PC-9 (cell line): Measurements from ENCODE around the gene ERAP2. TPM values are rescaled to one million over a fixed set of nuclear protein-coding genes. Genes with fewer than 3 reads are reported as not detected.
A peak's percentile ranks its signal among the peaks of the same experiment; 100 is the strongest.
"Not testable (repeated sequence)": the region's sequence is repeated elsewhere in the genome, so short reads cannot be mapped to it uniquely, and the experiment has no call there.

Source experiments
- BruUV-seq: library from RNA; stranded (reverse); fragments of 400-500 nt; replicated peaks from 2 replicates; lab custom pipeline; 2021; lab: Mats Ljungman, UMichigan
- CTCF ChIA-PET: fragments of 300-600 bp; sonication (Branson Sonifier 250); formaldehyde crosslinking; loops from one replicate; lab custom pipeline; 2022; ENCODE audit warnings: antibody characterized with exemption; lab: Charles Lee
- POLR2A ChIA-PET: fragments of 300-600 bp; sonication (Branson Sonifier 250); formaldehyde crosslinking; loops from one replicate; lab custom pipeline; 2022; ENCODE audit warnings: antibody characterized with exemption; ENCODE audit not compliant: unreplicated experiment; lab: Charles Lee
- DNase-seq, 2 experiments: peaks; one replicate each; pipeline versions ENCODE4 v3.0.0 to v3.0.0-alpha.2; 2015 to 2022; ENCODE audit warnings: mixed read lengths in 1 of 2
- H2AFZ ChIP-seq: fragments of 200-600 bp; sonication (generic); 2 replicates; pipeline ENCODE4 v1.8.1; 2017; ENCODE audit warnings: antibody characterized with exemption
- H3F3A ChIP-seq: fragments of 200-600 bp; sonication (generic); 2 replicates; pipeline ENCODE4 v1.8.1; 2017; ENCODE audit warnings: antibody characterized with exemption, mild to moderate bottlenecking, low read depth; ENCODE audit not compliant: insufficient read depth
- H3K27ac ChIP-seq: fragments of 200-600 bp; sonication (generic); 2 replicates; pipeline ENCODE4 v1.6.1; 2016; ENCODE audit warnings: mixed run types
- H3K27me3 ChIP-seq: fragments of 200-600 bp; sonication (generic); 2 replicates; pipeline ENCODE4 v1.6.1; 2016; ENCODE audit warnings: low read depth, mixed run types; ENCODE audit not compliant: insufficient read depth
- H3K36me3 ChIP-seq: fragments of 200-600 bp; sonication (generic); 2 replicates; pipeline ENCODE4 v1.6.1; 2016; ENCODE audit warnings: low read depth, mixed run types
- H3K4me1 ChIP-seq: fragments of 200-600 bp; sonication (generic); replicated peaks from 2 replicates; pipeline ENCODE4 v1.6.1; 2016; ENCODE audit warnings: mixed run types; ENCODE audit not compliant: insufficient read depth
- H3K4me2 ChIP-seq: fragments of 200-600 bp; sonication (generic); 2 replicates; pipeline ENCODE4 v1.6.1; 2017; ENCODE audit warnings: mixed run types
- H3K4me3 ChIP-seq: fragments of 200-600 bp; sonication (generic); 2 replicates; pipeline ENCODE4 v1.6.1; 2016; ENCODE audit warnings: mixed run types
- H3K79me2 ChIP-seq: fragments of 200-600 bp; sonication (generic); 2 replicates; pipeline ENCODE4 v1.6.1; 2017; ENCODE audit warnings: low read depth, mixed run types
- H3K9me2 ChIP-seq: fragments of 200-600 bp; sonication (generic); 2 replicates; pipeline ENCODE4 v1.8.1; 2017; ENCODE audit warnings: mild to moderate bottlenecking; ENCODE audit not compliant: insufficient read depth
- H3K9me3 ChIP-seq: fragments of 200-600 bp; sonication (generic); 2 replicates; pipeline ENCODE4 v1.8.1; 2016; ENCODE audit warnings: low read depth; ENCODE audit not compliant: insufficient read depth
- H4K20me1 ChIP-seq: fragments of 200-600 bp; sonication (generic); 2 replicates; pipeline ENCODE4 v1.8.1; 2017; ENCODE audit not compliant: insufficient read depth
- EZH2 ChIP-seq: fragments of 200-600 bp; sonication (generic); IDR thresholded peaks from 2 replicates; pipeline ENCODE4 v1.8.0; 2017; ENCODE audit warnings: antibody characterized with exemption, low read depth
- intact Hi-C: fragments of 100-400 bp; cut with micrococcal nuclease; formaldehyde crosslinking; loops from one replicate; pipeline ENCODE4 v1.10.0; 2022; ENCODE audit not compliant: unreplicated experiment
- total RNA-seq: library from RNA; stranded (reverse); gene quantifications from 2 replicates; pipeline ENCODE4 v1.2.3, GENCODE V29; 2021
- TF ChIP-seq, protein P1 (sequence below): fragments of 200-600 bp; sonication (generic); conservative IDR thresholded peaks from 2 replicates; pipeline ENCODE4 v1.6.1; 2017; ENCODE audit warnings: mixed run types, antibody characterized with exemption, mild to moderate bottlenecking, moderate library complexity

Gene ERAP2
- total RNA-seq, 1 experiment from 2014 or later: 48.2 TPM

DNA sequence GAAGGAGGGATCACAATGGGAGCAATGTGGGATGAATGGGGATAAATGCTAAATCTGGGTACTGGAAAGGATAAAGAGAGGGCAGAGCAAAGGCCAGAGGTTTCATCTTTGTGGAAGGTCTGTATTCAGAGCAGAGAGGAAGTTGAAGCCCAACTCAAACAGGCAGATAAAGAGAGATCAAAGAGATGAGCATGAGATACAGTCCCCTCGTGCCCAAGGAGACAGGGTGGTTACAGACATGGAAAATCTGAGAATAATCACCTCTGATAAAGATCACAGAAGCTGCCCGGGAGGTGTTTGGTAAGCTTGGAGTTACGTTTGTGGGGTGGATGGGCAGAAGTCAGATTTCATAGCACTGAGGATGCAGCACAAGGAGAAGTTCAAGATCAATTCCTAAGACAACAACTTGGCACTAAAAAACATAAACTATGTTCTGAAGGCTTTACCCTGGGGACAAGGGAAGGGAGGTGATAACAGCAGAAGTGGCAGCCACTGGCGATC is 459 bp upstream of the ERAP2 start:
- no TSS peak for BruUV-seq
- ChIA-PET CTCF (no interaction called here), POLR2A (no interaction called here)
- no peaks in the 10 kb centered on the region for H4K20me1 ChIP-seq
- no peaks in the 10 kb centered on the region for H3K79me2 ChIP-seq
- peaks cover 24% of the 10 kb centered on the region for H3K4me1 ChIP-seq
- H3K9me3 ChIP-seq: peaks cover 4% of the 10 kb centered on the region; the same call in 1 of the 2 replicates
- H3F3A ChIP-seq: peaks cover 11% of the 10 kb centered on the region; the same call in 1 of the 2 replicates
- intact Hi-C loops: loop anchor here (5.0 to 10.0 kb wide), 2 partner anchors 69 to 119 kb away; partner anchors contain the start of gene ERAP1
- peak overlapping the region; percentile 77 for H3K4me2 ChIP-seq
- H3K36me3 ChIP-seq: no peaks in the 10 kb centered on the region
- H3K27me3 ChIP-seq: no peaks in the 10 kb centered on the region
- peak overlapping the region; percentile 91 for H2AFZ ChIP-seq
- H3K9me2 ChIP-seq: no peaks in the 10 kb centered on the region
- no peak overlapping the region for H3K27ac ChIP-seq
- peak overlapping the region; percentile 64 for H3K4me3 ChIP-seq
- DNase-seq: no peak
- TF ChIP-seq, protein P1, sequence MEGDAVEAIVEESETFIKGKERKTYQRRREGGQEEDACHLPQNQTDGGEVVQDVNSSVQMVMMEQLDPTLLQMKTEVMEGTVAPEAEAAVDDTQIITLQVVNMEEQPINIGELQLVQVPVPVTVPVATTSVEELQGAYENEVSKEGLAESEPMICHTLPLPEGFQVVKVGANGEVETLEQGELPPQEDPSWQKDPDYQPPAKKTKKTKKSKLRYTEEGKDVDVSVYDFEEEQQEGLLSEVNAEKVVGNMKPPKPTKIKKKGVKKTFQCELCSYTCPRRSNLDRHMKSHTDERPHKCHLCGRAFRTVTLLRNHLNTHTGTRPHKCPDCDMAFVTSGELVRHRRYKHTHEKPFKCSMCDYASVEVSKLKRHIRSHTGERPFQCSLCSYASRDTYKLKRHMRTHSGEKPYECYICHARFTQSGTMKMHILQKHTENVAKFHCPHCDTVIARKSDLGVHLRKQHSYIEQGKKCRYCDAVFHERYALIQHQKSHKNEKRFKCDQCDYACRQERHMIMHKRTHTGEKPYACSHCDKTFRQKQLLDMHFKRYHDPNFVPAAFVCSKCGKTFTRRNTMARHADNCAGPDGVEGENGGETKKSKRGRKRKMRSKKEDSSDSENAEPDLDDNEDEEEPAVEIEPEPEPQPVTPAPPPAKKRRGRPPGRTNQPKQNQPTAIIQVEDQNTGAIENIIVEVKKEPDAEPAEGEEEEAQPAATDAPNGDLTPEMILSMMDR: no peak
- no peak for TF ChIP-seq EZH2

DNA sequence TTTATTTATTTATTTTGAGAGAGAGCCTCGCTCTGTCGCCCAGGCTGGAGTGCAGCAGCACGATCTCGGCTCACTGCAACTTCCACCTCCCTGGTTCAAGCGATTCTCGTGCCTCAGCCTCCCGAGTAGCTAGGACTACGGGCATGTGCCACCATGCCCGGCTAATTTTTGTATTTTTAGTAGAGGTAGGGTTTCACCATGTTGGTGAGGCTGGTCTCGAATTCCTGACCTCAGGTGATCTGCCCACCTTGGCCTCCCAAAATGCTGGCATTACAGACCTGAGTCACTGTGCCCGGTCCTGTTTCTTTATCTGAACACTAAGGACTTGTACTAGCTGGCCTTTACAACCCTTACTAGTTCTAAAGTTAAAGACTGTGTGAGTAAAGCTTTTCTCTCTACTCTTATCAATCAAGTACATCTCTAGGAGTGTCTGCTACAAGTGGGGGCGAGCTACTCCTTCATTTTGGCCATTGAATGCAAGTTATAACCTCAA is 723 bp downstream of the ERAP2 start:
- Histone ChIP-seq H3K4me2 (peak overlapping the region; percentile 77), H3K27ac (0 out of 2 replicates have a peak overlapping the region, but pooled peaks have one; percentile 1), H3F3A (peaks cover 16% of the 10 kb centered on the region; the same call in 1 of the 2 replicates), H2AFZ (peak overlapping the region; percentile 91), H3K4me3 (peak overlapping the region; percentile 64), H3K4me1 (peaks cover 35% of the 10 kb centered on the region)
- BruUV-seq: TSS peak; percentile 17
- H4K20me1 ChIP-seq, H3K27me3 ChIP-seq, DNase-seq, CTCF ChIA-PET, H3K36me3 ChIP-seq, H3K9me2 ChIP-seq, H3K9me3 ChIP-seq, H3K79me2 ChIP-seq: not testable (repeated sequence)
- POLR2A ChIA-PET: interaction anchor here (0.6 kb wide), 1 partner anchor 69 kb away, joined by 35 read pairs; no protein-coding TSS in a partner anchor
- intact Hi-C loops: loop anchor here (1.0 to 10.0 kb wide), 3 partner anchors 57 to 118 kb away; partner anchors contain the start of gene ERAP1

DNA sequence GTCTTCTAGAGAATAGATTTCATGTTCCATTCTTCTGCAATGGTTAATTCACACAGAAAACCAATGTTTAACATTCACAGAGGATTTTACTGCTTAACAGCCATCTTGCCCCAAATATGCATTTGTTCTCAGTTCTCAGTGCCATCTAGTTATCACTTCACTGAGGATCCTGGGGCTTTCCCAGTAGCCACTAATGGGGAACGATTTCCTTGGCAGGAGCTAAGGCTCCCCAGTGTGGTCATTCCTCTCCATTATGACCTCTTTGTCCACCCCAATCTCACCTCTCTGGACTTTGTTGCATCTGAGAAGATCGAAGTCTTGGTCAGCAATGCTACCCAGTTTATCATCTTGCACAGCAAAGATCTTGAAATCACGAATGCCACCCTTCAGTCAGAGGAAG is 3.4 kb downstream of the ERAP2 start:
- Histone ChIP-seq H3K4me2 (no peak overlapping the region), H3K9me2 (no peaks in the 10 kb centered on the region), H3K27ac (no peak overlapping the region), H4K20me1 (no peaks in the 10 kb centered on the region), H3K4me3 (no peak overlapping the region), H3K9me3 (peaks cover 7% of the 10 kb centered on the region; the same call in 1 of the 2 replicates), H3F3A (peaks cover 16% of the 10 kb centered on the region; the same call in 1 of the 2 replicates), H3K4me1 (peaks cover 37% of the 10 kb centered on the region), H3K36me3 (no peaks in the 10 kb centered on the region), H3K79me2 (no peaks in the 10 kb centered on the region), H3K27me3 (no peaks in the 10 kb centered on the region), H2AFZ (no peak overlapping the region)
- BruUV-seq: no TSS peak
- CTCF ChIA-PET: no interaction called here
- POLR2A ChIA-PET: no interaction called here
- no peak for DNase-seq
- intact Hi-C loops: loop anchor here (5.0 to 10.0 kb wide), 2 partner anchors 72 to 115 kb away; partner anchors contain the start of gene ERAP1
- TF ChIP-seq, protein P1: no peak
- no peak for TF ChIP-seq EZH2
